Pons (tissue), 1 donor: ENCODE data around the gene CDH13.

Source experiments
- DNase-seq: peaks from one replicate; pipeline ENCODE4 v3.0.0-alpha.2; 2016; ENCODE audit warnings: low spot score

The CDH13 gene

DNA sequence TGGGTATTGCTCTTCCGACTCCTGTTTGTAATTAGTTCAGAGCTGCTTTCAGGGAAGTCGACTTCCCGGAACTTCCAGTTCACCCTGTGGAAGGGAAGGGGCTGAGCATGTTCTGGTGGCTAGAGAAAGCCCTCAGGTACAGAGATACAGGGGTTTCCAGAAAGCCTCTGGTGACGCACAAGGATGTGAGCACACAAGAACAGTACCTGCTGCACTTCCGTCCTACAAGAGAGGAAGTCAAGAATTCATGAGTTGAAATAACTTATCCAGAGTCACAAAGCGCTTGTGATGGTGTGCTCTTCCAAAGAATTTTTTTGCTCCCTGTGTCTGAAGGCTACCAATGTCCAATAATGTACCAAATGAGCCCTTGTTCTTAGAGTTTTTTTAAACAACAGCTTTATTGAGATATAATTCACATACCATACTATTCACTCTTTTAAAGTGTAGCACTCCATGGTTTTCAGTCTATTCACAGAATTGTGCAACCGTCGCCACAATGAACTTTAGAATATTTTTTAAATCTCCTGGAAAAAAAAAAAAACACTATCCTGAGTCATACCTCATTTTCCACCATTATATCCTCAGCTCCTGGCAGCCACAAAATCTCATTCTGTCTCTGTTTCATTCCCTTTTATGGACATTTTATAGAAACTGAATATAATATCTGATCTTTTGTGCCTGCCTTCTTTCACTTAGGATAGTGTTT, 327.6 kb downstream of the CDH13 start:
- DNase-seq = no peak

DNA sequence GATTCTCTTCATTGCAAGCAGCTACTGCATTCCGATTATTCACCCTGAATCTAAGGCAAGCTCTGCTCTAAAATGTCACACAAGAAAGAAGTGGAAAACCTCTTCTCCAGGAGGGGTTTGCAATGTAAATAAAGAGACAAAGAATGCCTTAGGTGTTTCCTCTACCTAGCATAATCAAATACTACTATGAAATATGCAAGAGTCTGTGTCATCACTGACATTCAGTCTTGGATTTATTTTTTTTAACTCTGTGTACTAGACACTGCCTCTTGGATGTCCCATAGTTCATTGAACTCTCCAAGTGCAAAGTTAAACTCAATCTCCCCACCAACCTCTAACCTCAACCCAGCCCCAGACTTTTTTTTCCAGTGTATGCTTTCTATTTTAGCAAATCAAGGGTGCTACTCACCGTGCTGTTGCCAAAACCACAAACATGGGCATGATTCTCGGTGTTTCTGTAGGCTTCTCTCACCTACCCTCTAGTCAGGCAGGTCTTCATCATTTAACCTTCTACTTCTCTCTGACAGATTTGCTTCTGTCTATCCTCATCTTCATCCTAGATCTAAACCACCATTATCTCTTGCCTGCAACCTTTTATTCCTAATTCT, 329.1 kb downstream of the CDH13 start:
- no peak for DNase-seq

DNA sequence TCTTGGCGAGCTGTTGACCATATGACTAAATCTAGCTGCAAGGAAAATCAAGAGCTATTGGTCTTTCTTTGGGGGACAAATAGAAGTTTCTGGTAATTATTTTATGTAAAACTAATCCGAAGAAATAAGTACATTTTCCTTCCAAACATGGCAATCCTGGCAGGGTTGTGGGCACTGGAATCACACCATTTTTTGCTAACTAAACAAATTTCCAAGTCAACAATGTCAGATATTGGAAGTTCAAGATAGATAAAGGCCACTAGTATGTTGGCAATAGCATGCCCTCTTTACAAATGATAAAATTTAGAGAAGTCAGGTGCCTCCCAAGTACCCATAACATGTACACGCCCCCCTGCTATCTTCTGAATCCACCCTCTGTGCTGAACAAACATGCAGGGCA, 330.4 kb downstream of the CDH13 start:
- DNase-seq = no peak

DNA sequence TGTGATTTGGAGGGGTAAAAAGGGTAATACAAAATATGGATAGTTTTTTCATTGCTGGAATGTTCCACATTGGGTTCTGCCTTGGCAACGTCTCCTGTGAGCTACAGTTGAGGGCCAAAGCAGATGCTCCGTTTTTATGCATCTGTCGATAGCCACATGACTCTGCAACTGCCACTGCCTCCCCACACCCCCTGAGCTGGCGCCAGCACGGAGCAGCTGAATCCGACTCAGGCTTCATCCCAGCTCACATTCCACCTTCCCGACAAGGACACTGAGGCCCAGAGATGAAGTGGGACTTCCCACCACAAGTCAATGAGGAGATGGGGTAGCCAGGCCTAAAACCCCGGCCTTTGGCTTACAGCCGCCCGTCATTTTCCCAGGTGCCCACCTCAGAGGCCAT, 334.1 kb downstream of the CDH13 start:
- no peak for DNase-seq

DNA sequence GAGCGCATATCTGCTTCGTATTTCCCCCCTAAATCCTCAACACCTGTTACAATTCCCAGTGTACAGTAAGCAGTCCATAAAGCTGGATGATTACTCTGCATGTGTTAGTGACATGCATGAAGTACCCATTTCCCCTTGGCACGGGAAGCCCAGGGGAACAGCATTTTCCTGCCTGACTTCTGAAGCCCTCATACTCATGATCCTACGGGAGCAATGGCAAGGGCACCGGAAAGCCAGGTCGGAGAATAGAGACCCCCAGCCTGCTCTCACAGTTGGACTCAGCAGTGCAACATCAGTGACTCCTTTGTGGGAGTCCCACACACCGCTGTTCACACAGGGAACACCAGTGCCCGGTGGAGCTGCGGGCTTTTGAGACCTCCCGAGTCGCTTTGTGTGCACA, 336.9 kb downstream of the CDH13 start:
- no peak for DNase-seq

DNA sequence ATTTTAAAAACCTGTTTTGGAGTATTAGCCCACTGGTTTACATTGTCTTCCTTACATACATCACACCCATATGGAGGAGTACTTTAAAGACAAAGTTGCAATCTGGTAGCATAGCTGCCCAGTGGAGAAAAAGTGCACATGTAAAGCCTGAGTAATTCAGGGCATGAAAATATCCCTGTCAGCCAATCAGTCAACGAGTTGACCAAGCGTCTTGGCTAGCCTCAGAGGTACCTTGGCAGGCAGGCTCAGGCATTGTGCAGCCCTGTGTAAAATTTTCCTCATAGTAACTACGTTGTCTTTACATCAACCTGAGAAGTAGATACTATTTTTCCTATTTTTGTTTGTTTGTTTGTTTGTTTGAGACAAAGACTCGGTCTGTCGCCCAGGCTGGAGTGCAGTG, 339.0 kb downstream of the CDH13 start:
- DNase-seq = no peak

DNA sequence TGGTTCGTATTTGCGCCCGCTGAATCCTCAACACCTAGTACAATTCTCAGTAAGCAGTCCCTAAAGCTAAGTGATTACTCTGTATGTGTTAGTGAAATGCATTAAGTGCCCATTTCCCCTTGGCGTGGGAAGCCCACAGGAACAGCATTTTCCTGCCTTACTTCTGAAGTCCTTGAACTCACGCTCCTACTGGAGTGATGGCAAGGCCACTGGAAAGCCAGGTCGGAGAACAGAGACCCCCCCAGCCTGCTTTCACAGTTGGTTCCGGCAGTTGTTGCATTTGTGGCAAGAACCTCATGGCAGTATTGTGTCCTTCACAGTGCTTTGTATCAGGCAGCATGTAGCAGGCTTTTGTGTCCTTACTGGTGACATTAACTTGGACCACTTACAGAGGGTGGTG, 340.7 kb downstream of the CDH13 start:
- DNase-seq = no peak

DNA sequence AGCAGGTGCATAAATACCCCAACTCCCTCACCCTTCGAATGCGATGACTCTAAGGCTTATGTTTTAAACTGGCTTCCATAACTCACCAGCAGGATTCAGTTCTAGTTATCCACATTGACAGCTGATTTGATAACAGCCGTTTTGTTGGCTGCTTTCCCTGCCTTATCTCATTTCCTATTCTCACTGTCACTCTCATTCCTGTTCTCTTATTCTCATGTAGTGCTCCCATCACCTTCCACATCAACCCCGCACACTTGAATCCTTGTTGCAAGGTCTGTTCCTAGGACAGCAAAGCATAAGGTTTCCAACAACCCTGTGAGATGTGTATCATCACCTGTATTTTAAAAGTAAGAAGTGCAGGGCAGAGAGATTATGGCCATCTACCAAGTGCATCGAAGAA, 344.4 kb downstream of the CDH13 start:
- DNase-seq = no peak

DNA sequence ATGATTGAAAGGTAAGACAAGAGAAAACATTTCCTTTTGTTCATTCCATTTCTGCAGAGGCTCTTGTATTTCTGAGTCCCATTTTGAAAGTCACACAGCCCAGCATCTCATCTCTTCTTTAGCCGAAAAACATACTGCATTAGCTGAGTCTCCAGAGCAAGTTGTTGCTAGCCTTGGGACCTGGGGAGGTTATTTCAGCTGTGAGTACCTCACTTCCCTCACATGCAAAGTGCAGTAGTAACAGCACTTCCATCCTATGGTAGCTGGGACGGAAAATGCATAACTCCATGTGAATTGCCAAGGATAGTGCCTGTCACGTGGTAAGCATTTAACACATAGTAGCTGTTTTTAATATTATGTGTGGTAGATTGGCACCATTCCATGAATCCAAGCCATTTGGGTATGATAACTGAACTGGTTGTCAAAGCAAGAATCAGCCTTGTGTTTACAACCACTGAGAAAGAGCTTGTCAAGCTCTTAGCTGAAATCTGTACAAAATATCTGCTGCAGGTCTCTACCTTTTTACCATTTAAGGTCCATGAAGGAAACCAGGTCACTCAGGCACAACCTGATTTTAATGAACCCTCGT, 345.7 kb downstream of the CDH13 start:
- DNase-seq = no peak

DNA sequence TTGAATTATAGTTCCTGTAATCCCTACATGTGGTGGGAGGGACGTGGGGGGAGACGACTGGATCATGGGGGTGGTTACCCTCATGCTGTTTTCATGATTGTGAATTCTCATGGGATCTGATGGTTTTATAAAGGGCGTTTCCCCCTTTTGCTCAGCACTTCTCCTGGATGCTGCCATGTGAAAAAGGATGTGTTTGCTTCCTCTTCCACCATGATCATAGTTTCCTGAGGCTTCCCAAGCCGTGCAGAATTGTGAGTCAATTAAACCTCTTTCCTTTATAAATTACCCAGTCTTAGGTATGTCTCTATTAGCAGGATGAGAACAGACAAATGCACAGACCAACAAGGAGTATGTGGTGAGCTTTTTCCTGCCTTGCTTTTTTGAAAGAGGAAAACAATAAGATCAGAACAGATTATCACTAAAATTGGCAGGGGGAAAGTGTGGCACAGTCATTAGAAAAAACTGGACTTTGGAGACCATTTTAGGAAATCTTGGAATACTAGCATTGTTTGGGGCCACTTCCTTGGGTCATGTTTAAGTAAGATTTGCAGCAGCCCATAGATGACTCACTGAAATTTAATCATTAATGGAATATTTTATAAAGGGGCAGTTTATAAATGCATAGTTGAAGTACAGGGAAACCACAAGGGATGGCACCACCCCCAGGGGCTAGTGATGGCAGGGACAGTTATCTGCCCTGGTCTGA, 352.8 kb downstream of the CDH13 start:
- DNase-seq = no peak

DNA sequence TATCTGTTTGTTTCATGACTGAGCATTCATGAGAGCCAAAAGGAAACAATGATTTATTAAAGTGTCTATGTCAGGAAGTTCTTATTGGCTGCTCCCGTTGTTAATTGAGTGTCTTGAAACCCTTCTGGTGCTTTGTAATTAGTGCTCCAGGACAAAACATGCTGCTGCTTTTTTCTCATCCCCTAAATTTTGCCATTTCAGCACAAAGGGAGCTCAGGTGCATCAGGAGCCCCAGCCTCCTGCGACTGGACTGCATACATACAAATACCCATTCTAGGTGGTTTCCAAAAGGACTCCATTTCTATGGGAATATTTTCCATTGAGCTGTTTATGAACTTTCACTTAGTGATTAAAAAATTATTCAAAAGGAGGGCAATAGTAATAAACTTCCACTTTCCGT, 354.0 kb downstream of the CDH13 start:
- DNase-seq = no peak

DNA sequence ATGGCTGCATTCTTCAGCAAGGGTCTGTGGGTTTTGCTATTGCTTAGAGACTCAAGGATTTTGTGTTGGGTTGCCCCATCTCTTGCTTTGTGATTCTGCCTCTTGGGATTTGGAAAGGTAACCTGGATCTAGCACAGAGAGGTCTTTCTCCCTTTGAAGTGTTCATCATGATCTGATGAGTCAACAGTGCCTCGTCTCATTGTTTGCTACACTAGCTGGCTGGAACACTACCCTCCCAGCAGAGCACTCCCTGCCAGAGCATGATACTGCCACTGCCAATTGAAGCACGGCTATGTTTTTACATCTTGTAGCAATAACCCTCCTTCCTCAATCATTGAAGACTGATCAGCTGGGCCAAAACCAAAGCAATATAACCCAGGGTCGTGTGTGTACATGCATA, 361.0 kb downstream of the CDH13 start:
- DNase-seq = no peak

DNA sequence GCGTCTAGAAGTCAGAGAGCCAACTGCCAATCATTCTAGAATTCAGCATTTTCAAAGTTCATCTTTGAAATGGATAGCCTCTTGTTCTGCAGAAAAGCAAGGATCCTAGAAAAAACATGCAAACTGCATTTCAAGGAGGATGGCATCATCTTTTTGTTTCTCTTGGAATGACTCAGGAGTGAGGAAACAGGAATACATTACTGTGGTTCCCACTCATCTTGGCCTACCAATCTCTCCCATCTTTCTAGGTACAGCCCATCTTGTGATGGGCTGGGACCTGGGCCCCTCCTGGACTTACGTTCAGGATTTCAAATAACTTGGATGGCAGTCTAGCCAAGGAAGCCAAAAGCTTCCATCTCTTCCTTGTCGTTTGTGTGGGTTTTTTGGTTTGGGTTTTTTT, 363.4 kb downstream of the CDH13 start:
- no peak for DNase-seq

DNA sequence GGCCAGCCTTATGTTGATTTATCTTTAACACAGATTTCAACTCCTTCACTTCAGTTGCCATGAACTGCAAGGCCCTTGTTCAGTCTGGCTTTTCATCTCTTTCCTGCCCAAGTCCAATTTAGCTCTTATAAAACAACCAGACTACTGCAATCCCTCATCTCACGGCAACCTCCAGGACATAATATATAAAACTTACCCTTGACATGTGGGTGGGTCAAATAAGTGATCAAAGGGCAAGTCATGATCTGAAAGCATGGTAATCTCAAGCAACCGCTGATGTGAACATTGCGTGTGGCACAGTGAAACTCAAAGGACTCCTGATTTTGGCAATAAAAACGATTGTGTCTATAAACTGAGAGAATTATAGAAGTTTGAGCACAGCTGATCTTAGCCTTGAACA, 364.6 kb downstream of the CDH13 start:
- no peak for DNase-seq

DNA sequence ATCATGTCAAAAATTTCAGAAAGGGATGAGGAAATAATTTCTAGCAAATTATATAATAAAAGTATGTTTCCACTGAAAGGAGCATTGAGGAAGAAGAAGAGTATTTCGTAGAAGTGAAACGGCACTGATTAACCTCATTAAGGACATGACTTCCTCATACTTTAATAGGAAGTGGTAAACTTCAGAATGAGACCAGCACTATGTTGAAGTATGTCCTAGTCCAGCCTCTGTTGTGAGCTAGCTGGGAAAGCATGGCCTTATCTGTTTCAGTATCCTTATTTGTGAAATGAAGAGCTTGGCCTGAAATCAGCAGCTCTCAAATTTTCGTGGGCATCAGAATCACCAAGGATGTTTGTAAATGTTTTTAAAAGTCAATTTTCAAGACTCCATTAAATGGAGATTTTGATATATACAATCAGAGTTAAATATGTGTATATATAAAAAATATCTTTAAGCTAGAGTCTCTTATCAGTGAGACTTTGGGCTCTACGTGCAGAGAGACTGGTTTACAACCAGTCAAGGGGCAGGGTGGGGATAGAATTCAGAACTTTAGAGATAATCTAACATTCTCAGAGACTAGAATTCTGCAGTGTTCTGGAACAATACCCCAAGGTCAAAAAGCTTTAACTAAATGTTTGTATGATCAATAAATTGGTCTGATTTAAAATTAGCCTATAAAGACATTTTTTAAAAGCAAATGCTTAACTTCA, 365.4 kb downstream of the CDH13 start:
- peak; percentile 7 for DNase-seq

DNA sequence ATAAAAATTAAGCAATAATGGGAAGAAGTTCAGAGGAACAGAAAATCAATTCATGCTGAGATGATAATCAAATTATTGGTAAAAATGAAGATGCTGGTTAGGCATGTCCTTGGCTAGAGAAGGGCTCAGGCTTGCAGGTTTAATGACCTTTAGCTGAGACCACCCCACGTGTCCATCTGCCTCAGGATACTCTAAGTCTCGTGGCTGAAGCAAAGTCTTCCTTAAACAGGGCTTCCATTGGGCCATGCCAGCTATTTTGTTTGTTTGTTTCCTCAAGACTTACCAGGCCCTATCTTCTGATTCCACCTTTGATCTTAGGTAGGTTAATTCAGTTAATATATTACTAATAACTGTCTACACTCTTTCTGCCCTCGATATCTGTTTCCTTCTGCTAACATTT, 366.0 kb downstream of the CDH13 start:
- DNase-seq = no peak

DNA sequence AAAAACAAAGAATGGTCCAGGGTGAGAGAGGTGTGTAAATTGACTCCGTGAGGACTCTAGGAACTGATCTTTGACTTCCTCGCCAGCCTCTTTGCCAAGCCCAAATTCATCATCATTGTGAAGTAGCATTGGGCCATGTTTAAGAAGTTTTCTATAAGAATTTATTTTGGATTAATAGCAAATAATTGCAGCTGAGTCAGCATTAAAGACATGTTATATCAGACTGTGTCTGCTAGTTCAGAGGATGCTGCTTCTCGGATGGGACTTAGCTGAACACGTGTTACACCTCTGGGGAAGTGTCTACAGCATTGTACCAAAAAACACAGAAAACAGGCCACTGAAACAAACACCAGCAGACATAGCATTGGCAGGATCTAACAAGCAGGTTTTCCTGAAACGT, 366.6 kb downstream of the CDH13 start:
- DNase-seq = no peak

DNA sequence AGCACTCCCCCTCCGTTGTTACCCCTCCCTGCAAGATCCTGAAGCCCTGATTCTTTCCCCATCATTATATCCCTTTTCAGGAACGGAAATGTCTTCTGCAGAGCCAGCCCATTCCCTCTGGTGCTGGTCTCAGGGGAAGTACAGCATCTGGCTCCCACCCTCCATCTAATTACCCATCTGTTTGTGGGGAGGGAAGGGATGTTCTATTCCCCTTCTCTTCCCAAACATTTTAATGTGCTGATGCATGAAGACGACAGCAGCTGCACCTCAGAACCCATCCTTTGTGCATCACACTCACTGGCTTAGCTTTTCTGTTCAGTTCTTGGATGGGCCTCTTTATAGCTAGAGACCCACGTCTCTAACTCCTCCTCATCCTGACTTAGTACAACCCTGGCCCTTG, 367.2 kb downstream of the CDH13 start:
- DNase-seq = no peak

DNA sequence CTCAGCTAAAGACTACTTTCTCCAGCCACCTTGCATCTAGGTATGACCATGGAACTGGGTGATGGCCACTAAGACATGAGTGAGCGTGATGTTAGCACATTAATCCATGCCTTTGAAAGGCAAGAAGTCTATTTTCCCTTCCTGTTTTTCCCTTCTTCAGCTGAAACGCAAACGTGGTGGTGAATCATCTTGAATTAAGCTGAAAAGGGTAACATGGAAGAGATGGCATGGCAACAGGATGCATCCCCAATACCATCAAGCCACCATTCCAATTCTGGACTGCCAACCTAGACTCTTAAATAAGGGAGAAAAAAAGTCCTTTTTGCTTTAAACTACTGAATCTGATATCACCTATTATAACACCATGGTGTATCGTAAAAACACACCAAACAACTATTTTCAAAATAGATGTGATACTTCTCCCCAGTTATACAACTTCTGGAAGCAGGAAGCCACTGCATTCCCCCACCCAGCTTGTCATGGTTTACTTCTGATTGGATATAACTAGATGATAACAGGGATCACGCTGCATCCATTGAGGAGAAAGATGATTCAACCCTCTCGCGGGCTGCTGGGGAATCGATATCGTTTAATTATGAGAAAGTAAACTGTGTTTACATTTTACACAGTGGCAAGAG, 368.6 kb downstream of the CDH13 start:
- no peak for DNase-seq

DNA sequence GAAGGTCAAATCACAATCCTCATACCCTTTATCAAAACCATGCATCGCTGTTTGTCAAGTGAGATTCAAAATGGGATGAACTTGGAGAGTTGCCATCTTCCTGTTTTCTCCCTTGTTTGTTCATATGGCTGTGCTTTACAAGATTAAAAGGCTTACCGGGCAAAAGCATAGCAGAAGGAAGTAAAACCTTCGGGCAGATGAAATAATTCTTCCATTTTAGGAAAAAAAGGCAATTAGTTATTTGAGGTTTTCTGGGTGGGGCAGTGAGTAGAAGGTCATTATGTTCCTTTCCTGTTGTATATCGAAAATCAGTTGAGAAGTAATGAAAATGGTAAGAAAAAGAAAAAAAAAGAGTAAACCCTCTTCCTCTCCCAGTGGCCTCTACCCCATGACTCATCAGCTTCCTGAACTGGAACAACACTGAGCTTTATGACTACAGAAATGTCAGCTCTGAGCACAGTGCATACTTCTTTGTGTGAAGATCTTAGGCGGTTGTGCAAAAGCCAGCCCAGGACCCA, 369.2 kb downstream of the CDH13 start:
- no peak for DNase-seq

DNA sequence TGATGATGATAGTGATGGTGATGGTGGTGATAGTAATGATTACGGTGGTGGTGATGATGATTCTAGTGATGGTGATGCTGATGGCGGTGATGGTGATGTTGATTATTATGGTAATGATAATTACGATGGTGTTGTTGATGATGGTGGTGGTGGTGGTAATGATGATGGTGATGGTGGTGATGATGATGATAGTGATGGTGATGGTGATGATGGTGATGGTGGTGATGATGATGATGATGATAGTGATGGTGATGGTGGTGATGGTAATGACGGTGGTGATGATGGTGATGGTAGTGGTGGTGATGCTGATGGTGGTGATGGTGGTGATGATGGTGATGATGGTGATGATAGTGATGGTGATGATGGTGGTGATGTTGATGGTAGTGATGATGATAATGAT, 370.0 kb downstream of the CDH13 start:
- DNase-seq = no peak

DNA sequence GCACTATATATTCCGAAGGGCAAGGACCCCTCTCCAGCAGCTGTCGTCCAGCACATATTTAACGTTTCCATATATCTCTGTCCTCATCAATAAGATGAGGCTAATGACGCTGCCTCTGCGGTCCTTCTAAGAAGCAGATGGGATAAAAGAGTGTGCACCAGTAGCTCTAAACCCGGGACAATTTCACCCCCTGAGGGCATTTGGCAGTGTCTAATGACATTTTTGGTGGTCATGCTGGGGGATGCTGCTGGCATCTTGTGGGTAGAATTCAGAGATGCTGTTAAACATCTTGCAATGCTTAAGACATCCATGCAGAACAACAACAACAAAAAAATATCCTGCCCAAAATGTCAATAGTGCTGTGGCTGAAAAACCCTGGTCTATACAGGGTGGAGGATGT, 372.9 kb downstream of the CDH13 start:
- DNase-seq = no peak
